ENCODE results near the gene RPL7A. TPM values are rescaled to one million over a fixed set of nuclear protein-coding genes. Genes with fewer than 3 reads are reported as not detected.
"Not testable (repeated sequence)": the region's sequence is repeated elsewhere in the genome, so short reads cannot be mapped to it uniquely, and the experiment has no call there.

Gene RPL7A
- total and polyA plus RNA-seq, 4 donors: 796 to 2,086 (median 1,475) TPM

- no CpG with 5 or more reads among the region's 4 CpGs for WGBS (ENCODE audit: insufficient coverage)
- H3K4me1 ChIP-seq (ENCODE audit: control insufficient read depth, insufficient read depth, low read length); H3K9me3 ChIP-seq (ENCODE audit: control insufficient read depth, insufficient read depth, low read length); H3K4me3 ChIP-seq (ENCODE audit: low read depth, low read length); H3K36me3 ChIP-seq (ENCODE audit: control insufficient read depth, insufficient read depth, low read length); DNase-seq (ENCODE audit: low read depth in 4 of 6, low spot score in 6 of 6); H3K27me3 ChIP-seq (ENCODE audit: control insufficient read depth, insufficient read depth, low read length); H3K27ac ChIP-seq (ENCODE audit: low read depth, low read length): not testable (repeated sequence)
These were observed 43.4 kb downstream of the RPL7A start for GRCh38 chr9:133391449-133391848.

- H3K9me3 ChIP-seq (ENCODE audit: control insufficient read depth, insufficient read depth, low read length); H3K4me3 ChIP-seq (ENCODE audit: low read depth, low read length); H3K36me3 ChIP-seq (ENCODE audit: control insufficient read depth, insufficient read depth, low read length); H3K4me1 ChIP-seq (ENCODE audit: control insufficient read depth, insufficient read depth, low read length); H3K27ac ChIP-seq (ENCODE audit: low read depth, low read length); H3K27me3 ChIP-seq (ENCODE audit: control insufficient read depth, insufficient read depth, low read length); DNase-seq (ENCODE audit: low read depth in 4 of 6, low spot score in 6 of 6): not testable (repeated sequence)
- WGBS (ENCODE audit: insufficient coverage): 92% methylated on average over 2 of the region's 3 CpGs
These were observed 44.3 kb downstream of the RPL7A start for GRCh38 chr9:133392308-133392707.

GRCh38 chr9:133393399-133393798 is 45.4 kb downstream of the RPL7A start:
- Histone ChIP-seq H3K36me3 (ENCODE audit: control insufficient read depth, insufficient read depth, low read length) (no peaks in the 10 kb centered on the region), H3K27me3 (ENCODE audit: control insufficient read depth, insufficient read depth, low read length) (no peaks in the 10 kb centered on the region), H3K4me1 (ENCODE audit: control insufficient read depth, insufficient read depth, low read length) (no peaks in the 10 kb centered on the region), H3K27ac (ENCODE audit: low read depth, low read length) (no peak overlapping the region), H3K4me3 (ENCODE audit: low read depth, low read length) (no peak overlapping the region), H3K9me3 (ENCODE audit: control insufficient read depth, insufficient read depth, low read length) (no peaks in the 10 kb centered on the region)
- WGBS (ENCODE audit: insufficient coverage): 97% methylated on average over 3 of the region's 3 CpGs
- no peak for DNase-seq (ENCODE audit: low read depth in 4 of 6, low spot score in 6 of 6)

- 52% methylated on average over 8 of the region's 8 CpGs for WGBS (ENCODE audit: insufficient coverage)
- no peaks in the 10 kb centered on the region for H3K27me3 ChIP-seq (ENCODE audit: control insufficient read depth, insufficient read depth, low read length)
- H3K36me3 ChIP-seq (ENCODE audit: control insufficient read depth, insufficient read depth, low read length): peaks cover under 1% of the 10 kb centered on the region
- H3K9me3 ChIP-seq (ENCODE audit: control insufficient read depth, insufficient read depth, low read length): no peaks in the 10 kb centered on the region
- no peaks in the 10 kb centered on the region for H3K4me1 ChIP-seq (ENCODE audit: control insufficient read depth, insufficient read depth, low read length)
- no peak overlapping the region for H3K27ac ChIP-seq (ENCODE audit: low read depth, low read length)
- no peak for DNase-seq (ENCODE audit: low read depth in 4 of 6, low spot score in 6 of 6)
- no peak overlapping the region for H3K4me3 ChIP-seq (ENCODE audit: low read depth, low read length)
These were observed 46.8 kb downstream of the RPL7A start for GRCh38 chr9:133394687-133395271.

- no peak overlapping the region for H3K4me3 ChIP-seq (ENCODE audit: low read depth, low read length)
- H3K4me1 ChIP-seq (ENCODE audit: control insufficient read depth, insufficient read depth, low read length): no peaks in the 10 kb centered on the region
- WGBS (ENCODE audit: insufficient coverage): 23% methylated on average over 14 of the region's 14 CpGs
- no peak overlapping the region for H3K27ac ChIP-seq (ENCODE audit: low read depth, low read length)
- no peak for DNase-seq (ENCODE audit: low read depth in 4 of 6, low spot score in 6 of 6)
- H3K9me3 ChIP-seq (ENCODE audit: control insufficient read depth, insufficient read depth, low read length): no peaks in the 10 kb centered on the region
- peaks cover 18% of the 10 kb centered on the region for H3K36me3 ChIP-seq (ENCODE audit: control insufficient read depth, insufficient read depth, low read length)
- H3K27me3 ChIP-seq (ENCODE audit: control insufficient read depth, insufficient read depth, low read length): no peaks in the 10 kb centered on the region
These were observed 48.9 kb downstream of the RPL7A start for GRCh38 chr9:133396952-133397351.

GRCh38 chr9:133397370-133397769 is 49.4 kb downstream of the RPL7A start:
- Histone ChIP-seq H3K4me3 (ENCODE audit: low read depth, low read length) (no peak overlapping the region), H3K27ac (ENCODE audit: low read depth, low read length) (no peak overlapping the region), H3K9me3 (ENCODE audit: control insufficient read depth, insufficient read depth, low read length) (no peaks in the 10 kb centered on the region), H3K4me1 (ENCODE audit: control insufficient read depth, insufficient read depth, low read length) (no peaks in the 10 kb centered on the region), H3K36me3 (ENCODE audit: control insufficient read depth, insufficient read depth, low read length) (peaks cover 22% of the 10 kb centered on the region), H3K27me3 (ENCODE audit: control insufficient read depth, insufficient read depth, low read length) (no peaks in the 10 kb centered on the region)
- WGBS (ENCODE audit: insufficient coverage): 67% methylated on average over 4 of the region's 6 CpGs
- DNase-seq (ENCODE audit: low read depth in 4 of 6, low spot score in 6 of 6): no peak

- DNase-seq (ENCODE audit: low read depth in 4 of 6, low spot score in 6 of 6): no peak
- Histone ChIP-seq H3K4me1 (ENCODE audit: control insufficient read depth, insufficient read depth, low read length) (no peaks in the 10 kb centered on the region), H3K36me3 (ENCODE audit: control insufficient read depth, insufficient read depth, low read length) (peaks cover 27% of the 10 kb centered on the region), H3K27me3 (ENCODE audit: control insufficient read depth, insufficient read depth, low read length) (no peaks in the 10 kb centered on the region), H3K4me3 (ENCODE audit: low read depth, low read length) (no peak overlapping the region), H3K9me3 (ENCODE audit: control insufficient read depth, insufficient read depth, low read length) (no peaks in the 10 kb centered on the region), H3K27ac (ENCODE audit: low read depth, low read length) (no peak overlapping the region)
- 74% methylated on average over 4 of the region's 9 CpGs for WGBS (ENCODE audit: insufficient coverage)
These were observed 49.9 kb downstream of the RPL7A start for GRCh38 chr9:133397895-133398294.

- Histone ChIP-seq H3K27ac (ENCODE audit: low read depth, low read length) (no peak overlapping the region), H3K36me3 (ENCODE audit: control insufficient read depth, insufficient read depth, low read length) (peaks cover 51% of the 10 kb centered on the region), H3K4me3 (ENCODE audit: low read depth, low read length) (no peak overlapping the region), H3K27me3 (ENCODE audit: control insufficient read depth, insufficient read depth, low read length) (no peaks in the 10 kb centered on the region), H3K4me1 (ENCODE audit: control insufficient read depth, insufficient read depth, low read length) (no peaks in the 10 kb centered on the region), H3K9me3 (ENCODE audit: control insufficient read depth, insufficient read depth, low read length) (no peaks in the 10 kb centered on the region)
- 89% methylated on average over 12 of the region's 12 CpGs for WGBS (ENCODE audit: insufficient coverage)
- no peak for DNase-seq (ENCODE audit: low read depth in 4 of 6, low spot score in 6 of 6)
These were observed 52.3 kb downstream of the RPL7A start for GRCh38 chr9:133400292-133400691.

Small RNAs within 50 kb of the gene (small RNA-seq; reads per million reads assigned to genes)
- gene RF00019 (ENCODE audit: low replicate concordance) (not detected), gene SNORD24 (ENCODE audit: low replicate concordance) (not detected), gene SNORD36A (ENCODE audit: low replicate concordance) (not detected), gene SNORD36B (ENCODE audit: low replicate concordance) (not detected), gene SNORD36C (ENCODE audit: low replicate concordance) (not detected)

Other genes starting within 250 kb of the RPL7A start
- gene RALGDS, start 227.0 kb upstream of the RPL7A start, total RNA-seq: 10 to 100 TPM; 67.4 to 78.6 TPM
- 100 to 1,000 TPM; 120 to 134 TPM for gene RALGDS, start 227.0 kb upstream of the RPL7A start, polyA plus RNA-seq (ENCODE audit: insufficient read length in 2 of 2)
- 1 to 10 TPM; 3.9 to 6.4 TPM for gene GBGT1, start 184.3 kb upstream of the RPL7A start, total RNA-seq
- 1 to 10 TPM; 5.5 to 8.6 TPM for gene GBGT1, start 184.3 kb upstream of the RPL7A start, polyA plus RNA-seq (ENCODE audit: insufficient read length in 2 of 2)
- gene OBP2B, start 139.0 kb upstream of the RPL7A start, total RNA-seq: not detected
- gene OBP2B, start 139.0 kb upstream of the RPL7A start, polyA plus RNA-seq (ENCODE audit: insufficient read length in 2 of 2): not detected
- under 1 TPM; 0.28 to 0.40 TPM for gene ABO, start 73.0 kb upstream of the RPL7A start, total RNA-seq
- gene ABO, start 73.0 kb upstream of the RPL7A start, polyA plus RNA-seq (ENCODE audit: insufficient read length in 2 of 2): 1 to 10 TPM in 1 of 2 donors, under 1 TPM in 1; 0.81 to 2.9 TPM
- gene SURF6, start 12.0 kb upstream of the RPL7A start, total RNA-seq: 10 to 100 TPM; 11.7 to 19.9 TPM
- 10 to 100 TPM; 31.2 to 36.2 TPM for gene SURF6, start 12.0 kb upstream of the RPL7A start, polyA plus RNA-seq (ENCODE audit: insufficient read length in 2 of 2)
- 10 to 100 TPM; 16.5 to 28.0 TPM for gene MED22, start 87 bp upstream of the RPL7A start, total RNA-seq
- 10 to 100 TPM; 37.9 to 41.2 TPM for gene MED22, start 87 bp upstream of the RPL7A start, polyA plus RNA-seq (ENCODE audit: insufficient read length in 2 of 2)
- 10 to 100 TPM; 14.7 to 31.5 TPM for gene SURF1, start 8.3 kb downstream of the RPL7A start, total RNA-seq
- gene SURF1, start 8.3 kb downstream of the RPL7A start, polyA plus RNA-seq (ENCODE audit: insufficient read length in 2 of 2): 10 to 100 TPM; 37.9 to 39.1 TPM
- gene SURF2, start 8.3 kb downstream of the RPL7A start, total RNA-seq: 10 to 100 TPM; 10.7 to 21.2 TPM
- 10 to 100 TPM; 35.5 to 36.9 TPM for gene SURF2, start 8.3 kb downstream of the RPL7A start, polyA plus RNA-seq (ENCODE audit: insufficient read length in 2 of 2)
- 100 to 1,000 TPM; 125 to 144 TPM for gene SURF4, start 27.8 kb downstream of the RPL7A start, total RNA-seq
- 100 to 1,000 TPM; 103 to 111 TPM for gene SURF4, start 27.8 kb downstream of the RPL7A start, polyA plus RNA-seq (ENCODE audit: insufficient read length in 2 of 2)
- 1 to 10 TPM; 1.2 to 3.6 TPM for gene STKLD1, start 28.1 kb downstream of the RPL7A start, total RNA-seq
- gene STKLD1, start 28.1 kb downstream of the RPL7A start, polyA plus RNA-seq (ENCODE audit: insufficient read length in 2 of 2): 1 to 10 TPM; 2.5 to 7.5 TPM
- gene REXO4, start 69.8 kb downstream of the RPL7A start, total RNA-seq: 10 to 100 TPM in 1 of 2 donors, 1 to 10 TPM in 1; 9.0 to 19.4 TPM
- gene REXO4, start 69.8 kb downstream of the RPL7A start, polyA plus RNA-seq (ENCODE audit: insufficient read length in 2 of 2): 10 to 100 TPM; 25.3 to 28.1 TPM
- gene ADAMTS13, start 74.1 kb downstream of the RPL7A start, total RNA-seq: 1 to 10 TPM; 2.4 to 6.1 TPM
- gene ADAMTS13, start 74.1 kb downstream of the RPL7A start, polyA plus RNA-seq (ENCODE audit: insufficient read length in 2 of 2): 10 to 100 TPM; 13.4 to 16.5 TPM
- 10 to 100 TPM; 11.0 to 18.8 TPM for gene CACFD1, start 111.8 kb downstream of the RPL7A start, total RNA-seq
- 10 to 100 TPM; 50.3 to 53.7 TPM for gene CACFD1, start 111.8 kb downstream of the RPL7A start, polyA plus RNA-seq (ENCODE audit: insufficient read length in 2 of 2)
- gene SLC2A6, start 130.9 kb downstream of the RPL7A start, total RNA-seq: 10 to 100 TPM in 1 of 2 donors, 1 to 10 TPM in 1; 5.7 to 15.4 TPM
- 10 to 100 TPM; 25.2 to 26.3 TPM for gene SLC2A6, start 130.9 kb downstream of the RPL7A start, polyA plus RNA-seq (ENCODE audit: insufficient read length in 2 of 2)
- not detected for gene MYMK, start 176.7 kb downstream of the RPL7A start, total RNA-seq
- under 1 TPM in 1 of 2 donors, not detected in 1; 0.26 TPM for gene MYMK, start 176.7 kb downstream of the RPL7A start, polyA plus RNA-seq (ENCODE audit: insufficient read length in 2 of 2)
- gene ADAMTSL2, start 186.5 kb downstream of the RPL7A start, total RNA-seq: 1 to 10 TPM; 3.7 to 6.9 TPM
- 1 to 10 TPM; 8.6 to 9.0 TPM for gene ADAMTSL2, start 186.5 kb downstream of the RPL7A start, polyA plus RNA-seq (ENCODE audit: insufficient read length in 2 of 2)

Measured in spinal cord (tissue), 10 donors.